Lung (tissue), 12 donors: ENCODE results near the gene ATP8A1. TPM values are rescaled to one million over a fixed set of nuclear protein-coding genes. Genes with fewer than 3 reads are reported as not detected.

Experiments used
- ATAC-seq: fragments of 200-7000 bp; cut with Tn5 transposase; one replicate; pipeline ENCODE4 v1.9.1; 2020; ENCODE audit warnings: moderate number of reproducible peaks; ENCODE audit not compliant: insufficient read depth, low FRiP score
- DNase-seq, 3 donors: peaks; one replicate each; pipeline ENCODE4 v3.0.0-alpha.2; 2013 to 2017
- H3K27ac ChIP-seq, 2 donors: one replicate each; pipeline ENCODE4 v1.5.1; 2013; ENCODE audit warnings: mild to moderate bottlenecking in 2 of 2, moderate library complexity in 2 of 2, control low read depth in 1 of 2, inconsistent platforms in 1 of 2, low read depth in 1 of 2, low read length in 1 of 2
- H3K27me3 ChIP-seq, 3 donors: one replicate each; pipeline ENCODE4 v1.5.1; 2013; ENCODE audit warnings: low read length in 2 of 3; ENCODE audit not compliant: control insufficient read depth in 3 of 3, insufficient read depth in 3 of 3
- H3K36me3 ChIP-seq, 4 donors: one replicate each; pipeline ENCODE4 v1.5.1; 2013; ENCODE audit warnings: low read length in 4 of 4, mild to moderate bottlenecking in 1 of 4, moderate library complexity in 1 of 4; ENCODE audit not compliant: control insufficient read depth in 4 of 4, insufficient read depth in 4 of 4
- H3K4me1 ChIP-seq, 5 donors: one replicate each; pipeline ENCODE4 v1.5.1; 2013; ENCODE audit warnings: low read length in 5 of 5, mild to moderate bottlenecking in 2 of 5, moderate library complexity in 1 of 5; ENCODE audit not compliant: control insufficient read depth in 5 of 5, insufficient read depth in 5 of 5
- H3K4me3 ChIP-seq: one replicate; pipeline ENCODE4 v1.5.1; 2013; ENCODE audit warnings: mild to moderate bottlenecking, control low read depth, moderate library complexity
- H3K9ac ChIP-seq, 2 donors: one replicate each; pipeline ENCODE4 v1.5.1; 2013; ENCODE audit warnings: low read length in 2 of 2, control low read depth in 1 of 2; ENCODE audit not compliant: insufficient read depth in 1 of 2
- H3K9me3 ChIP-seq, 4 donors: one replicate each; pipeline ENCODE4 v1.5.1; 2013; ENCODE audit warnings: low read length in 3 of 4, mild to moderate bottlenecking in 1 of 4, moderate library complexity in 1 of 4; ENCODE audit not compliant: control insufficient read depth in 4 of 4, insufficient read depth in 3 of 4
- WGBS, 2 donors: extraction: QIAGEN DNeasy Blood & Tissue Kit; methylation state at CpG; one replicate each; pipeline ENCODE4 v1.1.7; 2013; 5-methylcytosine and 5-hydroxymethylcytosine counted together
- polyA plus RNA-seq, 2 donors: library from polyadenylated mRNA; stranded (reverse); fragments of 200-250 nt; gene quantifications; one replicate each; pipeline ENCODE4 v1.2.1, GENCODE V29; 2013
- total RNA-seq, 2 donors: library from RNA; depleted of rRNA in 1 of 2; stranded (reverse); fragments of >200 nt in 1 of 2; gene quantifications; one replicate each; pipeline ENCODE4 v1.2.1, GENCODE V29; 2014 to 2021
- TF ChIP-seq, protein P1 (sequence below): IDR thresholded peaks from 2 replicates; pipeline ENCODE4 v1.5.1; 2012; ENCODE audit warnings: mild to moderate bottlenecking; ENCODE audit errors: control extremely low read depth, extremely low read depth
- donor health status: control.
- donor health status: control.
- donor health status: Bipolar disorder and iron deficiency.
- donor health status: healthy.
- donor health status: DM: yes; HTN: yes; CAD: no.

Gene ATP8A1
- total and polyA plus RNA-seq, 4 donors: 13.8 to 297 (median 48.9) TPM

DNA sequence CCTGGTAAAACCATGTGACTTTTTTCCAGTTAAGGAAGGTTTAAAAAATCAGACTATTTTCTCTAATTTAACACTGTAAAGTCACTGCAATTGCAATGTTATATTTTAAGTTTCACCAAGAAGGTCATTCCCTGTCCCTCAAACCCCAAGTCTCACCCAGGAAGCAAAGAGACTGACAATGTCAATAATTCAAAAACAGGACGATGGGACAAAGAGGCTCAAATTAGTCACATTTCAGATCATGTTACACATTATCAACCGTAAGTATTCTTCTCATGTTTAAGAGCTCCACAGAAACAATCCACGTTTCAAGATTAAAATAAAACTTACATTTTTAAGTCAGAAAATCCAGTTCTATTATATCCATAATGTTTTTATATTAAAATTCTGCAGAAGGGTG, 246.5 kb downstream of the ATP8A1 start:
- no peak overlapping the region for H3K27ac ChIP-seq
- H3K36me3 ChIP-seq: peaks cover 0 to 2% (median 1%) of the 10 kb centered on the region in 4 donors
- no peaks in the 10 kb centered on the region for H3K4me1 ChIP-seq
- ATAC-seq: no peak
- H3K9ac ChIP-seq: no peak overlapping the region
- no peaks in the 10 kb centered on the region for H3K27me3 ChIP-seq
- no peak for DNase-seq
- TF ChIP-seq, protein P1, sequence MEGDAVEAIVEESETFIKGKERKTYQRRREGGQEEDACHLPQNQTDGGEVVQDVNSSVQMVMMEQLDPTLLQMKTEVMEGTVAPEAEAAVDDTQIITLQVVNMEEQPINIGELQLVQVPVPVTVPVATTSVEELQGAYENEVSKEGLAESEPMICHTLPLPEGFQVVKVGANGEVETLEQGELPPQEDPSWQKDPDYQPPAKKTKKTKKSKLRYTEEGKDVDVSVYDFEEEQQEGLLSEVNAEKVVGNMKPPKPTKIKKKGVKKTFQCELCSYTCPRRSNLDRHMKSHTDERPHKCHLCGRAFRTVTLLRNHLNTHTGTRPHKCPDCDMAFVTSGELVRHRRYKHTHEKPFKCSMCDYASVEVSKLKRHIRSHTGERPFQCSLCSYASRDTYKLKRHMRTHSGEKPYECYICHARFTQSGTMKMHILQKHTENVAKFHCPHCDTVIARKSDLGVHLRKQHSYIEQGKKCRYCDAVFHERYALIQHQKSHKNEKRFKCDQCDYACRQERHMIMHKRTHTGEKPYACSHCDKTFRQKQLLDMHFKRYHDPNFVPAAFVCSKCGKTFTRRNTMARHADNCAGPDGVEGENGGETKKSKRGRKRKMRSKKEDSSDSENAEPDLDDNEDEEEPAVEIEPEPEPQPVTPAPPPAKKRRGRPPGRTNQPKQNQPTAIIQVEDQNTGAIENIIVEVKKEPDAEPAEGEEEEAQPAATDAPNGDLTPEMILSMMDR: no peak
- H3K9me3 ChIP-seq: no peaks in the 10 kb centered on the region
- WGBS, 2 donors: 77 to 88% methylated on average over 3 of the region's 3 CpGs
- no peak overlapping the region for H3K4me3 ChIP-seq

GRCh38 chr4:42404001-42404400, 252.9 kb downstream of the ATP8A1 start:
- peaks cover 0 to 6% (median 2%) of the 10 kb centered on the region in 5 donors for H3K4me1 ChIP-seq
- H3K9ac ChIP-seq: no peak overlapping the region
- no peaks in the 10 kb centered on the region for H3K9me3 ChIP-seq
- DNase-seq (no peak), ATAC-seq (no peak)
- peaks cover 0 to 14% (median 4%) of the 10 kb centered on the region in 4 donors for H3K36me3 ChIP-seq
- peaks cover 0 to 19% (median 3%) of the 10 kb centered on the region in 3 donors for H3K27me3 ChIP-seq
- WGBS, 2 donors: 85% methylated on average over 6 of the region's 6 CpGs
- H3K4me3 ChIP-seq: no peak overlapping the region
- TF ChIP-seq, protein P1: no peak
- no peak overlapping the region for H3K27ac ChIP-seq

- Histone ChIP-seq H3K36me3 (peaks cover 0 to 14% (median 4%) of the 10 kb centered on the region in 4 donors), H3K4me1 (peaks cover 0 to 17% (median 2%) of the 10 kb centered on the region in 5 donors), H3K27ac (no peak overlapping the region), H3K9ac (no peak overlapping the region), H3K4me3 (no peak overlapping the region), H3K9me3 (peaks cover 0 to 5% (median 0%) of the 10 kb centered on the region in 4 donors), H3K27me3 (peaks cover 0 to 33% (median 3%) of the 10 kb centered on the region in 3 donors)
- DNase-seq (no peak), ATAC-seq (no peak)
- TF ChIP-seq, protein P1: no peak
- WGBS, 2 donors: 65 to 67% methylated on average over 9 of the region's 9 CpGs
Measured at GRCh38 chr4:42401171-42401570, 255.7 kb downstream of the ATP8A1 start.

GRCh38 chr4:42399393-42399792, 257.5 kb downstream of the ATP8A1 start:
- Histone ChIP-seq H3K27ac (no peak overlapping the region), H3K36me3 (peaks cover 0 to 14% (median 4%) of the 10 kb centered on the region in 4 donors), H3K9me3 (peaks cover 0 to 5% (median 0%) of the 10 kb centered on the region in 4 donors), H3K4me3 (no peak overlapping the region), H3K9ac (peak overlapping the region in 1 of 2 donors; percentile 62), H3K4me1 (peaks cover 0 to 17% (median 2%) of the 10 kb centered on the region in 5 donors), H3K27me3 (peaks cover 0 to 41% (median 9%) of the 10 kb centered on the region in 3 donors)
- WGBS, 2 donors: 14 to 17% methylated on average over 10 of the region's 10 CpGs
- TF ChIP-seq, protein P1: no peak
- DNase-seq: peak in 1 of 3 donors; percentile 27
- ATAC-seq: no peak
